ENCODE results near the gene SLC24A1. TPM values are rescaled to one million over a fixed set of nuclear protein-coding genes. Genes with fewer than 3 reads are reported as not detected.

Gene SLC24A1
- total and polyA plus RNA-seq, 2 of the 4 experiments (the other 2 are of a cell fraction): 3.6 to 4.9 TPM

- DNase-seq: no peak
- Histone ChIP-seq H3K79me1 (ENCODE audit: low read depth in 1 of 2, low read length in 2 of 2) (peaks cover 4 to 16% of the 10 kb centered on the region in 2 experiments; a peak in 2 of 4 replicates), H2BK20ac (ENCODE audit: low read depth, low read length) (no peak overlapping the region), H3K9me1 (ENCODE audit: insufficient read depth, low read length) (no peaks in the 10 kb centered on the region), H3K23ac (ENCODE audit: low read depth, low read length) (no peak overlapping the region), H2AK9ac (replicated peaks; ENCODE audit: low read depth, low read length, poor library complexity) (no peak overlapping the region), H4K91ac (ENCODE audit: insufficient read depth, low read depth, low read length) (no peak overlapping the region), H3K4me2 (ENCODE audit: low read depth, low read length) (no peak overlapping the region), H2AFZ (replicated peaks; ENCODE audit: low read length, poor library complexity) (no peak overlapping the region), H3K27me3 (ENCODE audit: control insufficient read depth, insufficient read depth, low read length) (no peaks in the 10 kb centered on the region), H3K4me1 (ENCODE audit: control insufficient read depth, insufficient read depth, low read length) (no peaks in the 10 kb centered on the region), H2BK15ac (ENCODE audit: low read depth, low read length) (no peak overlapping the region), H3K4ac (ENCODE audit: low read depth, low read length) (no peak overlapping the region), H4K8ac (ENCODE audit: low read depth in 2 of 2, low read length in 2 of 2) (no peak overlapping the region), H3K18ac (ENCODE audit: low read depth, low read length) (no peak overlapping the region), H3K27ac (ENCODE audit: insufficient read depth, low read length) (no peak overlapping the region), H3K56ac (ENCODE audit: extremely low read depth, insufficient read depth, low read length) (no peak overlapping the region), H3K4me3 (ENCODE audit: insufficient read depth, low read depth, low read length) (no peak overlapping the region), H3K14ac (replicated peaks; ENCODE audit: low read depth, low read length) (no peak overlapping the region), H2AK5ac (ENCODE audit: low read depth, low read length) (no peak overlapping the region), H3K9me3 (ENCODE audit: control insufficient read depth, insufficient read depth, low read length) (no peaks in the 10 kb centered on the region), H3K36me3 (ENCODE audit: control insufficient read depth, insufficient read depth, low read length) (peaks cover 30% of the 10 kb centered on the region), H4K5ac (ENCODE audit: low read depth, low read length) (no peak overlapping the region), H4K20me1 (ENCODE audit: insufficient read depth, low read length) (no peaks in the 10 kb centered on the region), H2BK5ac (ENCODE audit: low read depth, low read length, poor library complexity, severe bottlenecking) (no peak overlapping the region), H3K9ac (ENCODE audit: low read depth, low read length) (no peak overlapping the region), H2BK120ac (ENCODE audit: low read depth, low read length) (no peak overlapping the region)
- 95% methylated on average over 3 of the region's 5 CpGs; no CpG with 5 or more reads in 1 of the 2 experiments for WGBS, 2 experiments (ENCODE audit: extremely low coverage in 2 of 2, insufficient read length in 1 of 2)
- POLR2A ChIA-PET (ENCODE audit: unreplicated experiment): no interaction called here
- dilution Hi-C loops (cut with HindIII; ENCODE audit: low sequenced_read_pairs, unreplicated experiment) (no loop called here), in situ Hi-C loops (cut with MboI; ENCODE audit: low sequenced_read_pairs) (loop anchor here (25.0 kb wide), 1 partner anchor 688 kb away; the partner anchor contains the start of gene DIS3L), intact Hi-C loops (cut with micrococcal nuclease) (no loop called here)
- CTCF ChIA-PET: no interaction called here
- no TSS peak for BruUV-seq (replicated peaks)
- TF ChIP-seq CHD1 (IDR thresholded peaks at IDR 0.05; ENCODE audit: low read depth, low read length) (no peak), MAZ (IDR thresholded peaks at IDR 0.05; ENCODE audit: borderline replicate concordance, low read depth, low read length) (no peak), USF2 (IDR thresholded peaks at IDR 0.05; ENCODE audit: low read depth, low read length) (no peak), RCOR1 (IDR thresholded peaks at IDR 0.05; ENCODE audit: insufficient replicate concordance, low read length) (no peak), BHLHE40 (IDR thresholded peaks at IDR 0.05; ENCODE audit: low read depth, low read length) (no peak), MXI1 (IDR thresholded peaks at IDR 0.05; ENCODE audit: borderline replicate concordance, low read depth, low read length) (no peak), RAD21 (IDR thresholded peaks at IDR 0.05; ENCODE audit: low read length) (no peak), ELK1 (IDR thresholded peaks at IDR 0.05; ENCODE audit: borderline replicate concordance, low read depth, low read length) (no peak), MAFK (IDR thresholded peaks at IDR 0.05; ENCODE audit: low read depth, low read length) (no peak), SMC3 (IDR thresholded peaks at IDR 0.05; ENCODE audit: low read depth, low read length) (no peak), RFX5 (IDR thresholded peaks at IDR 0.05; ENCODE audit: low read depth, low read length) (no peak), NFE2L2 (IDR thresholded peaks at IDR 0.05; ENCODE audit: low read depth, low read length) (no peak), CEBPB (IDR thresholded peaks at IDR 0.05; ENCODE audit: low read depth, low read length) (no peak), POLR2A (IDR thresholded peaks at IDR 0.05; ENCODE audit: low read depth, low read length) (no peak)
- no peak for ATAC-seq (ENCODE audit: low read depth)
Observed at GRCh38 chr15:65599677-65600076, 22.1 kb upstream of the SLC24A1 start.
